Hematopoietic multipotent progenitor cell treated with erythropoietin and hydrocortisone succinate and interleukin-3 and kit ligand, for 15 days (in vitro differentiated cells): ENCODE measurements around the gene PRELID1.
"Not testable (repeated sequence)": the region's sequence is repeated elsewhere in the genome, so short reads cannot be mapped to it uniquely, and the experiment has no call there.

ENCODE experiments used
- DNase-seq: peaks from one replicate; pipeline ENCODE4 v3.0.0-alpha.2; 2015; ENCODE audit warnings: low spot score

The PRELID1 gene

DNA sequence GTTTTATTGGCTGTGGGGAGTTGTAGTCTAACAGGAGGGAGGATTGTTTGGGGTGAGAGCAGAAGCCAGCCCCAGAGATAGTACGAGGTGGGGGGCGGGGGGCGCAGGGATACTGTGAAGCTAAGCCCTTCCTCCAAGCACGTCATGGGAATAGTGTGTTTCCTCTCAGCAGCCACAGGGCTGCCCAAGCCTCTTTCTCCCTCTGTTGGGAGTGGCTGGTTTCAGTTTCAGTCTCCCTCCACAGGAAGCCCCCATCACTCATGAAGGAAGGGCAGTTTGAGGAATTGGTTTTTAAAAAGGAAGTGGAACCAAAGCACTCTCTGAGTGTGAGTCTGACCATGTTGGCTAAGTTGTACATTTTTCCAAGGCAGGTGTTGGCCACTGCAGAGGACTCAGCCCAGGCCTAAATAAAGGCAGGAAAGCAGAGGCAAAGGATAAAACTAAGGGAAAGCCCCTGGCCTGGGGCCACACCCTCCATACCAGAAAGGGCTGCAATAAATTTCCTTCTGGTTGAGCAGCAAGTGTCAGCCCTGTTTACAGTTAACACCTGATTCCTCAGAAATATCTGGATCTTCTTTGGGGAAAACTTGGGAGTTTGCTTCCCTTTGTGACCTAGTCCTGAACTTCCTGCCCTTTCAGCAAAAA is 3.2 kb upstream of the PRELID1 start:
- DNase-seq, result no peak

DNA sequence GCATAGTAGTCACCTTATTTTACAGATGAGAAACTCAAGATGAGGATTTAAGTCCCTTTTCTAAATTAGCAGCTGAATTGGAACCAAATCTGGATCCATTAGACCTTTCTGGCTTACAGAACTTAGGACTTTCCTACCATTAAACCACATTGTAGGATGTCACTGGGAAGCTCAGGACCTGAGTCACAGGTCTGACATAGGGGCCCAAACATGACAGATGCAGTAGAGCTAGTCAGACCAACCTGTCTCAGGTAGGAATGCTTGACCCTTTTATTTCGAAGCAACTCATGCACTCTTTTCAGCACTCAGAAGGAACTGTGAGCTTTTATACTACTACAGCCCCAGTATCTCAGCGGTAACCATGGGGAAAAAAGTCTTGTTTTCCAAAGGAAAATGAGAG is 2.6 kb upstream of the PRELID1 start:
- no peak for DNase-seq

DNA sequence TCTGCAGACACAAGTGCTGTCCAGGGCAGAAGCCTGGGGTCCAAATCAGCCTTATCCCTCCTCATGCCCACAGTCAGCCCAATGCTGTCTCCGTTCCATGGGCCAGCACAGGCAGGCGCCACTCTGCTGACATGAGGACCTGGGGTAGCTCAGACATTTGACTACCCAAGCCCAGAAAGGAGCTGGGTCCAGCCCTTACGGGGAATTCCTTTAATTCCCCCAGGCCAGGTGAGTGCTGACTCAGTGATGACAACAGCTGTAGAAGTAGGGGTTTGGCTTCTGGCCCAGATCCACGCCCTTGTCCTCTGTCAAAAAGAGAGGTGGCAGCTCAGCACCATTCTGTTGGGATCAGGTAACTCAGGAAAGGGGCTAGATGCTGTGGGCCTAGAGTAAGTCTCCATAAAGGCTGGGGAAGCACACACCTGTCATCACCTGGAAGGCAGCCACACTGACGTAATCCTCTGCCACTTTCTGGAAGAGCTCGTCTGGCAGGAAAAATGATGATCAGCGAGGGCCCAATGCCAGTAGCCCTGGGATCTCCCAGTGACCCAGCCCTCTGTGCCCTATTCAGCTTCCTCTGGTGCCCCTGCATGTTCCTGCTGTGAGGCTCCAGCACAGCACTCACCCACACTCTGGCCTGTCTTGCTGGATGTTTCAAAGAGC is 2.0 kb upstream of the PRELID1 start:
- no peak for DNase-seq

DNA sequence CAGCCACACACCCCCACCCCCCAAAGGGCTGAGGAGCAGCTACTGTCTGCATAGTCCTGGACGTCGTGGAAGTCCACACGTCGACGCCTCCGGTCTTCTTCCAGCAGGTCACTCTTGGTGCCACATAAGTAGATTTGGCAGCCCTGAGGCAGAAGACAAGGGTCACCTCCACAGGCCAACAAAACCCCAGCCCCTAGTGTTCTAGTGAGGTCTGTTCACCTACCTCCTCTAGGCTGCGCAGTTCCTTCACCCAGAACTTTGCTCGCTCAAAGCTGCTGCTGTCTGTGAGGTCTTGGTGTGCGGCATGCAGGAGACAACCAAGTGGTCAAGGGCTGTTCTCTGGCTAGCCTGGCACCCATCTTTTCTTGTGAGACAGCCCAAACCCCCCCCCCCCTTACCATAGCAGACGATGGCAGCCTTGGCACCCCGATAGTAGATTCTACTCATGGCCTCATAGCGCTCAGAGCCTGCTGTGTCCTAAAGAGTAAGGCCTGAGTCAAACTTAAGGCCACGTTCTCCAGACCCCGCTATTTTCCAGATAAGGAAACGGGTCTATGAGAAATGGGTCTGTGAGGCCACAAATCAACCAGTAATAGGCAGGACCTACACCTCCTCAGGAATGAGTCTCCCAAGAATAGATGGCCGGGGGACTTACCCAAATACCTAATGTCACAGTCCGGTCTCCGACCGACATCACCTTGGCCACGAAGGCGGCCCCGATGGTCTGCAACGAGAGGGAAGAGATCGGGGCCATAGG is 1.1 kb upstream of the PRELID1 start:
- no peak for DNase-seq

DNA sequence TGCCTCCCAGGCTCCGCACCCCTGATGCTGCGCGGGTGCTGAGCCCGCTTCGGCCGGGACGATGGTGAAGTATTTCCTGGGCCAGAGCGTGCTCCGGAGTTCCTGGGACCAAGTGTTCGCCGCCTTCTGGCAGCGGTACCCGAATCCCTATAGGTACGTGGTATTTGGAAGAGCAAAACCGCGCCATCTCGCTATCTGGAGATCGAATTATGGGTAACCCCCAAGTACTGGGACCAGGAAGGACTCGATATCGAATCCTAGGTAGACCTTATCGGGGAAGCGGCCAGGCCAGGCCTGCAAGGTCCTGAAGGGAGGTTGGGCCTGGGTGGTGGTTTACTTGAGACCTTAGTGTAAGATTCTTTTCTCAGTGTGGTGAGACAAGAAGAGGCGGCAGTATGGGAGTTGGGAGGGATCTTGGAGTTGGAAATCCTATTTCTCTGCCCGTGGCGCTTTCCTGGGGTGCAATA is 359 bp downstream of the PRELID1 start:
- peak; percentile 28 for DNase-seq

DNA sequence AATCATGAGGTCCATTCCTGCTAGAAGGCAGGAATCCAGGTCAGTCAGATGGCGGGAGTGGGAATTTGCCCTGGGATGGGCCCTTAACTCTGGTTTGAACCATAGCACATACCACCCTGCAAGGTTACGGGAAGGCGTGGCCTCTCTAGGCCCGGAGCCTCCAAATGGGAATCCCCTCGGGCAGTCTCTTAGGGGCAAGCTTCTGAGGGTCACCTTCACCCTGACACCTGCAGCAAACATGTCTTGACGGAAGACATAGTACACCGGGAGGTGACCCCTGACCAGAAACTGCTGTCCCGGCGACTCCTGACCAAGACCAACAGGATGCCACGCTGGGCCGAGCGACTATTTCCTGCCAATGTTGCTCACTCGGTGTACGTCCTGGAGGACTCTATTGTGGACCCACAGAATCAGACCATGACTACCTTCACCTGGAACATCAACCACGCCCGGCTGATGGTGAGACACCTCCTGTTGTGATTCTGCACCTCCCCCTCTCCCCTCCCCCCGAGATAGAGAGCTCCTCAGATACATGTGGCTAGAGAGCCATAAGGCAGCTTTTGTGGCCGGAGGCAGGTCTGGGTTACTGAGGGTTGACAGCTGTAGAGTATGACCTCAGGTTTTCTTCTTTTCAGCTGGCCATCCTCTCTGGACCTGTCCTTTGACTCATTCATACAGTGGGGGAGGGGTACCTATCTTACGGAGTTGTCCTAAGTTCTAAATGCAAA is 957 bp downstream of the PRELID1 start:
- DNase-seq, result no peak

DNA sequence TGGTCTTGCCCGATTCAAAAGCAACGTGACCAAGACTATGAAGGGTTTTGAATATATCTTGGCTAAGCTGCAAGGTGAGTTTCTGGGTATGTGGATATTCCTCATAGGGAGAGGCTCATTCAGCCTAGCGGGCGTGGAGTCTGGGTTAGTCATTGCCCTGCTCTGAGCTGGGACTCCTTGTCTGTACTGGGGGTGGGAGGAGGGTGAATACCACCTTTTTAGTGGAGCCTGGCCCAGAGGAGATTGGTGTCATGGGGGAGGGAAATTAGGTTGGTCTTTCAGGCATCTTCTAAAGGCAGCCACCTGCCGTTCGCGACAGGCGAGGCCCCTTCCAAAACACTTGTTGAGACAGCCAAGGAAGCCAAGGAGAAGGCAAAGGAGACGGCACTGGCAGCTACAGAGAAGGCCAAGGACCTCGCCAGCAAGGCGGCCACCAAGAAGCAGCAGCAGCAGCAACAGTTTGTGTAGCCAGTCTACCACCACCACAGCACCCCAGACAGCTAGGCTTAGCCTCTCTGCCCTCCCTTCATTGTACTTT is 2.6 kb downstream of the PRELID1 start:
- DNase-seq, result not testable (repeated sequence)

DNA sequence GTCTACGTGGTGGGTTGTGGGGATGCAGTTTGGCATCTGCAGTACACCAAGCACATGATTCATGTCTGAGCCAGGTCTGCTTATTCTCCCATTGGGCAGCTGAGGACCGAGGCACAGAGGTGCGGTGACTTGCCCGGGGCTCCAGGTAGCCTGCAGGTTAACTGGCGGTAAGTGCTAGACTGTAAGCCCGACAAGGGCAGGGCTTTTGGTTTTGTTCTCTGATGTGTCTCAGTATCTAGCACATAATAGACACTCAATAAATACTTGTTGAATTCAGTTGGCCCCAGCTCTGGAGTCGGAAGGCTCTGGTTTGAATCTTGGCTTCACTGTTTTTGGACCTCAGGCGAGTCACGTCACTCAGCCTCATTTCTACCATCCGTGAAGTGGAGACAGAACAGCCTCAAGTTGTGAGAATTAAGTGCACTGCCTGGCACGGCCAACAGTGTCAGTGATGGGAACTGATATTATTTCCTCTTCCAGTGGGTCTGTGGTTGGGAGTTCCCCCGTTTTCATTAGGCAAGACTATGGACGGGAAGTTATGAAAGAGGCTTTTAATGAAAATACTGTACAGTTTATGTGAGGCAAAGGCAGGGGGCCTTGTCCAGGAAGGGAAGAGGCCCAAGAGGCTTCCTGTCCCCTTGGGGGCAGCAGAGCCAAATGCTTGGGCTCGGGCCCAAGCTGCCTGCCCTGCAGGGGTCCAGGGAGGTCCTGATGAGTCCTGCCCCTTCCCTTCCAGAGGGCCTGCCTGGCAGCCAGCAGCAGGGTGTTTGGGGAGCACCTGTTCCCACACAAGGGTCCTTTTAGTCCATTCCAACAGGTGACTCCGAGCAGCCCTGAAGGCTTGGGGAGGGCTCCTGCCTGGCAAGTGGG is 3.3 kb downstream of the PRELID1 start:
- DNase-seq, result no peak

DNA sequence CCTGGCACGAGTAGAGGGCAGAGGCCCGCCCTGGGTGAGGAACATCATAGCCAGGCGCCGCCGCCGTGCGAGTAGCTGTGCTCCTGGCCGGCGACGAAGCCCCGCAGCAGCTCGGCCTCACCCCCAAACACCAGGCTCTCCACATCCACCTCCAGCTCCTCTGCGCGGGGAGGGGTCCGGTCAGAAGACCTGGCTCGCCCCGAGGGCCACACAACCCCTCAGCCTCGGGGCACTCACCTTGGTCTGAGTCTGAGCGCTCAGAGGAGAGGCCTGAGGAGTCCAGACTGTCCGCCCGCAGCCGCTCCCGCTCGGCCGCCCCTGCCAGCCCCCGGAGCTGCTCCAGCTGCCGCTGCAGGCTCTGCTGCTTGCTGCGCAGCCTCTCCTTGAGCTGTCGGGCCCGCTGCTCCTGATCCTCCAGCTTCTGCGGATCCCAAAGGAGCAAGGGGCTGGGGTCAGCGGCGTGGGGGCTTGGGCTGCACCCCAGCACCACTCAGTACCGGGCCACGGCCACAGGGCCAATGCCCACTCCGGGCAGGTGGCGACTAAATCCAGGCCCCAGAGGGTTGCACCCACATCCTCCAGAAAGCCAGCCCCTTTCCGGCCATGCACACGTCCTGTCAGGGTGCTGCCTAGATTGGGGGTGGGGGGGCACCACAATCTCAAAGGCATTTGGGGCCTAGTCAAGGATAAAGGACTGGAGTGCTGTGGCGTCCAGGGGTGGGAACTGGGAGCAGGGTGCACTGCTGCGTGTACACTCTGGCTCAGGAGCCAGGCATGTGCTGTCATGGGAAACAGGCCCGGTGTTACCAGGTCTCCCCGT is 4.2 kb downstream of the PRELID1 start:
- no peak for DNase-seq

DNA sequence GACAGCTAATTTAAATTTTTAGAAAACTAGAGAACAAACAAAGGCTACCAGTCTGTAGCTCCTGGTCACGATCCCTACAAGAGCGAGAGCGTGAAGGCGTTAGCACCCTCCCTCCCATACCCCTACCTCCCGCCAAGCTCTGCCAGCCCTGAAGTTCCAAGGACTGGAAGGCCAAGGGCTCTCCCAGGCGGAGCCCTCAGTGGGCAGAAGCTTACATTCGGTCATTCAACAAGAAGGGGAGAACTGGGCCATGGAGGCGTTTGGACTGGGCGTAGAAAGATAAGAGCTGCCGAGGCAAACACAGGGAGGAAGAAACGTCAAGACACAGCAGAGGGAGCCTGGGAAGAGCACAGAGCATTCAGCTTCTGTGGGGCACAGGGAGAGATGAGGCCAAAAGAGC is 5.1 kb downstream of the PRELID1 start:
- no peak for DNase-seq

DNA sequence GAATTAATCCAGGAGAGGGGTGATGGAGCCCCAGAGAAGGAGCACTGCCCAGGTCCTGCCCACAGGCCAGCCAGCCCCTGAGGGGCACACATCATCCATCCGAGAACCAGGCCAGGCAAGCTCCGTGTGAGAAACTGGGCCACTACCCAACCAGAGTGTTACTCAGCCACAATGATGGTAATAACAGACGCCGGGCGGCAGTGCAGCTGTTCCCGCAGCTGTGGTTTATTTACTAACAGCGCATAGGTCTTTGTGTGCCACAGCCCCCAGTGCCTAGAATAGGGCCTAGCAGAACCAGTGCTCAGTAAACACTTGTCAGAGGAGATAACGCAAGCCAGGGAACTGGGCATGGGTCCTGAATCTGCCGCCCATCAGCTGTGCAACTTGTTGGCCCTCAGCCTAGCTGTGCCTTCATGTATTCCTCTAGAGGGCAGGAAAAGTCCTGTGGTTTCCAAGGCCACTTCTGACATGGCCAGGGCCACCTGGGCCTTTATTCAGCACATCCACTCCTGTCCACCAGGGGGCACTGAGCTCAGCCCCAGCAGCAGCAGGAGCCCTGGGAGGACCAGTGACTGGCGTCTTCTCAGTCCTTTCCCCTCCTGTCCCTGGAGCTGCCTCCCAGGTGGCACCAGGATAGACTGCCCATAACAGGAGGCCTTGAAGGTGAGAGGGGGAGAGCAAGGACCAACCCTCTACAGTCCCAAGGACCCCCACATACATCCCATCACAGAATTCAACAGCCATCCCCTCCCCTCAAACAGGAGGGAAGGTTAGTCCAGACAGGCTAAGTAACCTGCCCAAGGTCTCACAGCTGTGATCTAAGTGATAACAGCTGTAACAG is 6.0 kb downstream of the PRELID1 start:
- peak; percentile 88 for DNase-seq

DNA sequence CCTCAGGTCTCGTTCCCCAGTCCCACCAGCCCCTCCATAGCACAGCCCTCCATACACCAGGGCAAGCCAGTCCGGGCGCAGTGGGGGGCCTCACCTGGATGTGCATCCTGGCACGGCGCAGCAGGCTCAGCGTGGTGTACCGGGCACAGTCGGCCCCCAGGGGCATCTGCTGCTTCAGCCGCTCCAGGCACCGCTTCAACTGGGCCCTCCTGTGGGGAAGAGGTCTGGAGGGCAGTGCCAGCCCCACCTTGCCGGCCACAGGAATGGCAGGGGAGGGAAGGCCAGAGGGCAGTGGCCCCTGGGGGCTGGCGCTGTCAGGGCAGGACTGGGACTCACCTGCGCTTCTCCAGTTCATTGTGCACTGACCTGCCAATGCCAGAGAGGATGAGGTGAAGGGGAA is 6.7 kb downstream of the PRELID1 start:
- no peak for DNase-seq

DNA sequence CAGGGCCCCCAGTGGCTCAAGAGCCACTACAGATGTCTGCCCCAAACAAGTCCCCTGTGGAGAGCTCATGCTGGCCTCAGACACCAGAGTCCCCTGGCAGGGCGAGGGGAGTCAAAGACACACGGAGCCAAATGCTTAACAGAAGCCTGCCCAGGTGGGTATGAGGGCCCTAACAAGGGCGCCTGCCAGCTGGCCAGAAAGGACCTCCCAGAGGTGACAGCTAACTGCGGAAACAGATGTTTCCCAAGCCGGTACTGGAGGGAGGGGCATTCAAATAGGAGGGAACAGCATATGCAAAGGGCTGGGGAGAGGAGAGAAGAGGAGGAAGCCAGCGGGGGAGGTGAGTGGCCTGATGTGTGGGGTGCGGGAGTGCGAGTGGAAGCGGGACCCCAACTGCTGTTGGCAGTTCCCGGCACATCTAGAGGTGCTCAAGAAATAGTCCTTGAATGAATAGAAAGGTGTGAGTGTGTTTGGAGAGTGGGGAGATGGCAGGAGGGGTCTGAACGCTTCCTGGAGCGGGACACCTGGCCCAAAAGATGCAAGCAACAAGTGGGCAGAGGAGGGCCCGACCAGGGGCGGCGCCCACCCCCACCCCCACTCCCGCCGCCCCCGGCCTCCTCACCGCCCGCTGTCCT is 7.3 kb downstream of the PRELID1 start:
- peak; percentile 60 for DNase-seq

DNA sequence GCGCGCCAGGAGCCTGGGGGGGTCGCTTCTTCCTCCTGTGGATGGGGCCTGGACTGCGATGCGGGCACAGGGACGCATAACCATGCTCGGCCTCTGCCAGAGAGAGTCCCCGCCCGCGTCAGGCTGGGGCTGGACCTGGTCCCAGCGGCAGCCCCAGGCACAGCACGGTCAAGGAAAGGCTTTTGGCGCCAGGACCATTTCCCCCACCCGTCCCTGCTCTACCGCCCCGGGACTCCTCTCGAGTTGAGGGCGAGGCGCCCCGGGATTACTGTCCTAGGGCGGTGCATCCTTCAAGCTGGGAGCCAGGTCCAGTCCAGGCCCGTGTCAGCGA is 7.8 kb downstream of the PRELID1 start:
- DNase-seq, result no peak

DNA sequence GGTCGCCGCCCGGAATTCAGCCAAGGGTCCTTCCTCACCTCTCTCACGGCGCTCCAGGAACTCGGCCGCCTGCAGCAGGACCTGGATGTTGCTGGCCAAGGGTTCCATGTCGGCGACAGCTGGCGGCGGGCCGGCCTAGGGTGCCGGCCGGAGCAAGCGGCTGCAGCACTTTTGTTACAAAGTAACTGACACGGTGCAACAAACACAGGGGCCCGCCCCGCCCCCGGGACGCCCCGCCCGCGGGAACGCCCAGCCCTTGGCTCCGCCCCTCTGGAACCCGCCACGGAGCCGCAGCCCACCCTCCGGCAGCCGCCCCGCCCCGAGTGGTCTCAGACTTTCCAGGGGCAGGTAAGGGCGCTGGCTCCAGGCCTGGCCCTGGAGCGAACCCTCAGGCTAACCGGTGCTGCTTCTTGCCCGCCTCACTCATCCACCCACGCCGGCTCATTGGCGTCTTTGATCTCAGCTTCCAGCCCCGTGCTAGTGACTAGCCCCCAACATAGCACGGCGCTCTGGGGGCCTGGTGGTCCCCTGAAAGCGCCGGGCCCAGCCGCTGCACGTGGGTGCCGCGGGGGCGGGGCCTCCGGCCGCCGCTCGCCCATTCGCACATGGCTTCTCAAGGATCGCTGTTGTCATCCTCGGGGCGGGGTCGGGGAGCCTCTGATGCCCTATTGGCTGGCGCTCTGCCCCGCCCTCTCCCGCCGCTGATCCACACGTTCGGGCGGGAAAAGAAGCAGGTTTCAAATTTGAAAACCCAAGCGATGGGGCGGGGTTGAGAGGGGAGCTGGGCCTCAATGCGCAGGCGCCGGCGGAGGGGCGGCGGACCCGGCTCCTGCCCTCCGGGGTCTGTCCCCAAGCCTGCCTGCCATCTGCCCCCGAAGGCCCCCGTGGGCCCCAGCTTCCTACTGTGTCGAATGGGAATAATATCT is 8.4 kb downstream of the PRELID1 start, which contains the start of gene MXD3:
Gene MXD3 (minus strand): TSS at position 176 of the 926 bp plus-strand sequence. CDS start 68 bp downstream, at position 108.
- DNase-seq, result peak; percentile 97

DNA sequence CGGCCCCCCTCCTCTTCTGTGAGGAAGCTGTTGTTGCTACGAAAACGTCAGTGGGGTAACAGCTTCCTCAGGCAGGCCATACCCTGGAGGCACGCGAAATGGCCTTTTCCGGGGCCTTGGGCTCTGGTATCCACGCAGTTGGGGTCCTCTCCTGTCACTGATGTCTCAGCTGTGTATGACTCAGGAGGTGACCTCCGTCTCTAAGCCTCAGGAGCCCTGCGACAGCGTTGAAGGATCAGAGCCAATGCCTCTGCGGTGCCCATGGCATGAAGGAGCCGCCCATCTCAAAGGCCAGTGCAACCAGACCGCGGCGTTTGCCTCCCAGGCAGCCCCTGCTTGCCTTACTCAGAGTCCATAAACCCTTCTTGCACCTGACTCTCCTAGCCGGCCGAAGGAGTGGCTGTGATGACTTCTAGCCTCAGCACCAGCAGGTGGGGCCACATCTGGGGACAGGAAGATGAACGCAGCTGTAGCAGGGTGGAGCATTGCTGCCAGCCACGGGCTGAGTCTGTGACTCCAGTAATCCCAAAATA is 9.1 kb downstream of the PRELID1 start:
- peak; percentile 76 for DNase-seq

DNA sequence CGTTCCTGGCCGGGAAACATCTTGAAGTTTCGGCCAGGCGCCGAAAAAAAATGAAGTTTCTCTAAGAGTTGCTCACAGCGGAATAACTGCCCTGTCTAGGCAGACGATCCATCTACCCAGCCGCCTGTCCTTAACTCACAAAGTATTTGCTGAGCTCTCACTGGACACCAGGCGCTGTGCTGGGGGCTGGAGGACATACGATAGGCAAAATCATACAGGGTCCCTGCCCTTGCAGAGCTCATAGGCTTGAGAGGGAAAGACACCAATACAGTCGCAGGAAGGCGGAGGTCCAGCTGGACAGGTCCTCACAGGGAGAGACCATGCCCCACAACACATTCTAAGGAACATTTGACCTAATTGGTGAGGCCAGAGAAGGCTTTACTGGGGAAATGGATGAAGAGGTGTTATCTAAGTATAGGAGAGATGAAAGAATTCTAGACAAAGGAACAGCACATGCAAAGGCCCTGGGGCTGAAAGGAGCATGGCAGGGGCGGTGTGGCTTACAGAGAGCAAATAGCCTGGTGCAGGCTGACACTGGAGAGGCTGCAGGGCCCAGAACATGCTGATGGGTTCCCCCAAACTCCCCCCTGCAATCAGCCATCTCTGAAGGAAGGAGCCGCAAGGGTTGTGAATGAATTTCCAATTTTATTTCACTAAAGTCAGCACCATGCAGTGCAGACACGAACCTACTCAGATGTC is 10.1 kb downstream of the PRELID1 start:
- no peak for DNase-seq
